Thoracic aorta (tissue), 2 donors: ENCODE results near the gene ANO3. TPM values are rescaled to one million over a fixed set of nuclear protein-coding genes. Genes with fewer than 3 reads are reported as not detected.

Source experiments
- ATAC-seq: fragments of 150-250 bp; one replicate; pipeline ENCODE4 v1.8.0; 2017; ENCODE audit warnings: low read depth; ENCODE audit not compliant: insufficient number of reproducible peaks, low FRiP score
- DNase-seq: peaks from one replicate; pipeline ENCODE4 v3.0.0-alpha.2; 2020; ENCODE audit warnings: low spot score
- H3K27ac ChIP-seq, 2 donors: fragments of 200-600 bp; sonication (generic); 1 replicate in 1 of 2; 2 replicates in 1 of 2; pipeline ENCODE4 v1.5.1; 2016; ENCODE audit warnings: mild to moderate bottlenecking in 2 of 2, moderate library complexity in 2 of 2
- H3K27me3 ChIP-seq: fragments of 200-600 bp; sonication (generic); replicated peaks from 2 replicates; pipeline ENCODE4 v1.6.0; 2016; ENCODE audit warnings: mild to moderate bottlenecking; ENCODE audit not compliant: insufficient read depth
- H3K36me3 ChIP-seq: fragments of 200-600 bp; sonication (generic); one replicate; pipeline ENCODE4 v1.5.1; 2016
- H3K4me1 ChIP-seq, 2 donors: fragments of 200-600 bp; sonication (generic); 1 replicate in 1 of 2; 2 replicates in 1 of 2; pipeline versions ENCODE4 v1.5.1 to v1.6.0; 2016; ENCODE audit warnings: low read depth in 2 of 2, mild to moderate bottlenecking in 1 of 2; ENCODE audit not compliant: control insufficient read depth in 1 of 2
- H3K4me3 ChIP-seq: fragments of 200-600 bp; sonication (generic); 2 replicates; pipeline ENCODE4 v1.5.1; 2016; ENCODE audit warnings: mild to moderate bottlenecking
- H3K9me3 ChIP-seq: fragments of 200-600 bp; sonication (generic); 2 replicates; pipeline ENCODE4 v1.5.1; 2016
- CTCF ChIP-seq: fragments of 200-600 bp; sonication (generic); IDR thresholded peaks from one replicate; pipeline ENCODE4 v1.5.1; 2019; ENCODE audit warnings: antibody characterized with exemption
- total RNA-seq, 2 donors: library from RNA; depleted of rRNA; stranded (reverse); fragments of >200 nt; gene quantifications; one replicate each; pipeline versions ENCODE4 v1.1.0 to v1.2.3, GENCODE V29; 2016

The ANO3 gene
- total RNA-seq, 2 donors from 2014 or later: 0.71 to 13.4 TPM

GRCh38 chr11:26493616-26494015 is 161.7 kb downstream of the ANO3 start:
- TF ChIP-seq CTCF: no peak
- DNase-seq (no peak), ATAC-seq (no peak)
- no peaks in the 10 kb centered on the region for H3K36me3 ChIP-seq
- H3K4me1 ChIP-seq: no peaks in the 10 kb centered on the region
- H3K4me3 ChIP-seq: no peak overlapping the region
- no peaks in the 10 kb centered on the region for H3K9me3 ChIP-seq
- no peak overlapping the region for H3K27ac ChIP-seq
- H3K27me3 ChIP-seq: no peaks in the 10 kb centered on the region

DNA sequence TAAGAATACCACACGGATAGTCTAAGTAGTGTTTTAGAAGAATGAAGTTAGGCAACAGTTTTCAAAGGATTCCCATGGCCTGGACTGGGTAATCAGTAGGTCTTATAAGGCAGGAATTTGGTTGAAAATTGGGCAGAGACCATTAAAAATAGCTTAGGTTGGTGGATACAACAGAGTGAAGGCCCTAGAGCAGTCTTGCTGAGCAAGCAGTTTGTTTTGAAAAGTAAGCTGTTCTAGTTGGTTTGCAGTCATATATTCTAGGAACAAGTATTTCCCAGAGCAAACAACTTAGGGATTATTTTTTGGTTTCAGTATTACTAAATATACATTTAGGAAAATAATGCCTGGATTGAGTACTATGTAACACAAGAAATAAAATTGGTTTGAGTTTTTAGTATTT is 175.3 kb downstream of the ANO3 start:
- Histone ChIP-seq H3K9me3 (no peaks in the 10 kb centered on the region), H3K27me3 (no peaks in the 10 kb centered on the region), H3K36me3 (no peaks in the 10 kb centered on the region), H3K4me3 (no peak overlapping the region), H3K4me1 (no peaks in the 10 kb centered on the region), H3K27ac (no peak overlapping the region)
- ATAC-seq: no peak
- no peak for DNase-seq
- no peak for TF ChIP-seq CTCF

GRCh38 chr11:26510164-26510563 is 178.2 kb downstream of the ANO3 start:
- Histone ChIP-seq H3K9me3 (no peaks in the 10 kb centered on the region), H3K4me3 (no peak overlapping the region), H3K27me3 (no peaks in the 10 kb centered on the region), H3K4me1 (no peaks in the 10 kb centered on the region), H3K36me3 (no peaks in the 10 kb centered on the region), H3K27ac (no peak overlapping the region)
- no peak for TF ChIP-seq CTCF
- ATAC-seq (no peak), DNase-seq (no peak)

DNA sequence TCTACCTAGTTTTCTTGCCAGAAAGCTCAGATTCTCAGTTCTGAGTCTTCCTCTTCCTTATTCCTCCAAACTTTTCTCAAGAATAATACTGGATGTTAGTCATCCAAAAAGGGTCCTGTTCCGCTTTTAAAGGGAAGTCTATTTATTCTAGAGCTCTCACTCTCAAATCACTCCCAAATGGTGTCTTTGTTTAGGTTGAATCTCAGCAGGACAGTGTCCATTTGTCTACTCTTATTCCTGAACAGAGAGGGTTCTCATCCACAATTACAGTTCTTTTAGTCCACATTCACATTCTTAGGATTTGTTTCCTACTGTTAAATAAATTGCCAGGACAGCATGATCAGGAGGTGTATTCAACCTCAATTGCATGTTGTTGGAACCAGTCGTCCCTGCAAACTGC is 178.8 kb downstream of the ANO3 start:
- no peaks in the 10 kb centered on the region for H3K36me3 ChIP-seq
- DNase-seq (no peak), ATAC-seq (no peak)
- no peak for TF ChIP-seq CTCF
- H3K27ac ChIP-seq: no peak overlapping the region
- no peaks in the 10 kb centered on the region for H3K9me3 ChIP-seq
- no peaks in the 10 kb centered on the region for H3K27me3 ChIP-seq
- no peaks in the 10 kb centered on the region for H3K4me1 ChIP-seq
- no peak overlapping the region for H3K4me3 ChIP-seq

DNA sequence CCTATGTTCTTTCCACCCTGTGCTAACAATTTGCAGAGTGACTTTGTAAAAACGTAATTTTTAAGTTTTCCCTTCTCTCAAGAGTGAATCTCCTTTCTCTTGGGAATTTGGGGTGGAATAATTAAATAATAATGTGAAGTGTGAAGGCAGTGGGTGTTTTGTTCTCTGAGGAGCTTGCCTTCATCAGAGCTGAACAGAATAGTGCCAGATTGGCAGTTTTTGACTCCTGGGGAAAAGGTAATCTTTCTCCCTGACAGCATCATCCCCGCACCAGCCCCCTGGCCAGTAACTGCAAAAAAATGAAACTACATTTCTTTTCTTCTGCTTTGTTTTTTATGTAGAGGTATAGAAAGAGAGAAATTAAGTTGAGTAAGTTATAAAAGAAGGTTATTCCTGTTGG is 180.3 kb downstream of the ANO3 start:
- no peak for TF ChIP-seq CTCF
- Histone ChIP-seq H3K27ac (no peak overlapping the region), H3K9me3 (no peaks in the 10 kb centered on the region), H3K4me1 (no peaks in the 10 kb centered on the region), H3K36me3 (no peaks in the 10 kb centered on the region), H3K4me3 (no peak overlapping the region), H3K27me3 (no peaks in the 10 kb centered on the region)
- no peak for DNase-seq
- ATAC-seq: no peak
